ENCODE measurements around the gene SYT6.

- TF ChIP-seq CTCF (conservative IDR thresholded peaks at IDR 0.05) (no peak), EZH2 (IDR thresholded peaks at IDR 0.05; ENCODE audit: low read depth) (no peak)
Observed at GRCh38 chr1:114178936-114179335, 25.3 kb upstream of the SYT6 start.
